GM04504 (cell line): ENCODE measurements around the gene BABAM2.
A peak's percentile ranks its signal among the peaks of the same experiment; 100 is the strongest.
"Not testable (repeated sequence)": the region's sequence is repeated elsewhere in the genome, so short reads cannot be mapped to it uniquely, and the experiment has no call there.

ENCODE experiments used
- DNase-seq: peaks from one replicate; pipeline ENCODE4 v3.0.0-alpha.2; 2012; ENCODE audit warnings: low read depth

Gene BABAM2

DNA sequence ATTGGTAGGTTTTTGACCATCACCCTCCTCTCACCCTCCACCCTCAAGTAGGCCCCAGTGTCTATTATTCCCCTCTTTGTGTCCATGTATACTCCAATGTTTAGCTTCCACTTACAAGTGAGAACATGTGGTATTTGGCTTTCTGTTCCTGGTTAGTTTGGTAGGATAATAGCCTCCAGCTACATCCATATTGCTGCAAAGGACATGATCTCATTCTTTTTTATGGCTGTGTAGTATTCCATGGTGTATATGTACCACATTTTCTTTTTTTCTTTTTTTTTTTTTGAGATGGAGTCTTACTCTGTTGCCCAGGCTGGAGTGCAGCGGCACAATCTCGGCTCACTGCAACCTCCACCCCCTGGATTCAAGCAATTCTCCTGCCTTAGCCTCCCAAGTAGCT is 88.2 kb downstream of the BABAM2 start:
- DNase-seq: not testable (repeated sequence)

DNA sequence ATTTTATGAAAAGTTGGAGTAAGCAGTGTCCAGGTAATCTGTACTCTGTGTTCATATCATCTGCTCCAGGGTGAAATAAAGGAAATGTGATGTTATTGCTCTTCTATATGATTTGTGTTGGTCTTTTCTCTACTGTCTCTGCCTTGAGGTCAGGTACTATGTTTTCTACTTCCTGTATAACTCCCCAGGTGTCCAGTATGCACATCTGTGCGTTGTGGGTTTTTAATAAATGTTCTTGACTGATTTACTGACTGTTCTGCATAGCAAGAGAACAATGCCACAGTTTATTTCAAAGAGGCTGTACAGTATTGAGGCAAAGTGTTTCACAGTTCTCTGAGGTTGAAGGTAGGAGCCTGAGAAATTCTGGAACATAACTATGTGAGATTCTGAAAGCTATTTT is 89.7 kb downstream of the BABAM2 start:
- no peak for DNase-seq

DNA sequence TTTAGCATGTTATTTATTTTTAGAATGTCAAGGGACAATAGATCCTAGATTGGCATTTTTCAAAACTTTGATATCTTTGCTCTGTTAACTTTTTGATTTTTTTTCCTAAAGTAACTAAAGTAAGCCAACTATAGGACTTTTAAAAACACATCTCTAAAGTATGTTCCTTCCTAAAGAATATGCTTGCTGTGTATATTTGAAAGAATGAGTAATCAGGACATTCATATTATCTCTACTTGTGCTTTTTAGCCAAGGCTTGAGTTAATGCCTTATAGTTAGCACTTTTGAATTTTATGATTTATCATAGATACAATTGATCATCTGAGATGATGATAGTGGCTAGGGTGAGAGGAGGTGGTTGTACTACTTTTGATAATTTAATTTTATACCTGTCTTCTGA is 93.6 kb downstream of the BABAM2 start:
- DNase-seq: no peak

DNA sequence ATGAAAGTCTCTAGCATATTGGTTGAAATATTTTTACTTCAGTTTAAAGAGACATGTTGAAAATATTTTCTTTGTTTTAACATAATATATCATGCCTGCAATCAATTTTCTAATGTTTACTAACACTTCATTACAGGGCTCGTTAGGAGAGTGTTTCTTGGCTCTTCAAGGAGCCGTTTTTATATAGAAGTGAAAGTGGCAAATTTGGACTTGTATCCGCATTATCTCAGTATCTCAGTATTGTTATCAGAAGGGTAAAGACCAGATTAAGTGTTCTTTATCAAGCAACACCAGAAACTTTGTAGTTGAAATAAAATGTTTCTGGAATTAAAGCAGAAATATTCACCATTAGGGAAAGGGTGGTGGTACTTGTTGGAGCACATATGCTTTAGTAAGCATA is 97.8 kb downstream of the BABAM2 start:
- DNase-seq: no peak

DNA sequence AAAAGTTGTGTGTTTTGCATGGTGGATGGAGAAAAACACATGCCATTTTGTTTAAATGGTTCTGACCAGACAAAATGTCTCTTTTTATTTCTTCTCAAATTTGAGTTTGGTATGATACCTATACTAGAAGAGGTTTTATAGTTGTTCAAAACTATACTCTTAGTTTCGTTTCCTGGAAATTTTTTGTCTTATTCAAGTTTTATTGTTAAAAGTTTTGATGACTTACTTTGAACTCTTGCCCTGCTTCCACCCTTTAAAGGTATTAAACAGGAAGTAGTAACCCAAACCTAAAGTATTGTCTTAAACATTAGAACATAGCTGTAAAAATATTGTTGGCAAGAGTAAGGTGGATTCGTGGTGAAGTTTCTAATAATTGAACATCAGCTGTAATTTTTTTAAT is 98.2 kb downstream of the BABAM2 start:
- no peak for DNase-seq

DNA sequence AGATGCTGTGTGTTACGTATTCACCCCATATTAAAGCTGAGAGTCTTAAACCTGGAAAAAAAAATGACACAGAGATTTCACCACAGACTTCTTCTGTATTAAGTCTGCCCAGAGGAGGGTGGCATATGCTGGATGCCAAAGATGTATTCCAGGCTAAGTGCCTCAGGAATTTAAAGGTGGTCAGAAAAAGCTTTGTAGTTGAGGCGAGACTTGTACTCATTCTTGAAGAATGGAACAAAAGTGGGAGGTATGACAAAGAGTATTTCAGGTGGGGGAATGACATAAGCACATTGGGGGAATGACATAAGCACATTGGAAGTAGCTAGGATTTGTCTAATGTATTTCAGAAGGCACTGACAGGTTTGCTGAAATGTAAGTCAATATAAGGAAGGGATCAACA is 98.6 kb downstream of the BABAM2 start:
- no peak for DNase-seq

DNA sequence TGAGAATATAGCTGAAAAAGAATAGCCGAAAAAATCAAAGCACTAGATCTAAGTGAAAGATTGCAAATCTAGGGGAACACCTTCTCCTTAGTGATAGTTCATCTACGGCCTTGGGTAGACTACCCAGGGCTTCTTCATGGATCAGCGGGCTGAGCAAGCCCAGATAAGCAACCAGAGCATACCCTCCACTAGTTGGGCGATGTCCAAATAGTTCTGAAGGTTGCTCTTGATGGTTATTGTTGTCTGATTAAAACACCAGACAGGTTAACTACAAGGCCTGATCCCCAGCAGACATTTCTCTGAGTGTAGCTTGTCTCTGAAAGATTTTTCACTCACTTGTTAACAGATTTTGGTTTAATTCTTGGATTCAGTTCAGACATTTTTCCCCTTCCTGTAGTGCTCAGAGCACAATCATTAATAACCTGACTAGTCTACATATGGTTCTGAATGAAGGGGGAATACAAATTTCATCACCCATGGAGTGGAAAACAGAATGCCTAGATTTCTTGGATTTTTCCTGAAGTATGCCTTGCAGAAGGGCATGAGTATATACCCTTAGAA is 99.6 kb downstream of the BABAM2 start:
- no peak for DNase-seq

DNA sequence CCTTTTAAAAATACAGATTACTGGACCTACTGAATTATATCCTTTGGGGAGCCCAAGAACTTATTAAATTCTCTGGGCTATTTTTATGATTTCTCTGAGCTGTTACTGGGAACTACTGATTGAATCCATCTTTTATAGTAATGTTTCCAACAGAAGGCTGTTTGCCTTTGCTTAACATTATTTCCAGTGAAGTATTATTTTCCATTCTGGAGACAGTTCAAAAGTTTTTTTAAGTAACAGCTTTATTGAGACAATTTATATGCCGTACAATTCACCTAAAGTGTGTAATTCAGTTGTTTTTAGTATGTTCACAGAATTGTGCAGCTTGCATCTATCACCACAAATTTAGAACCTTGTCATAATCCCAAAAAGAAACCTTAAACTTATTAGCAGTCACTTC is 100.6 kb downstream of the BABAM2 start:
- DNase-seq: no peak

DNA sequence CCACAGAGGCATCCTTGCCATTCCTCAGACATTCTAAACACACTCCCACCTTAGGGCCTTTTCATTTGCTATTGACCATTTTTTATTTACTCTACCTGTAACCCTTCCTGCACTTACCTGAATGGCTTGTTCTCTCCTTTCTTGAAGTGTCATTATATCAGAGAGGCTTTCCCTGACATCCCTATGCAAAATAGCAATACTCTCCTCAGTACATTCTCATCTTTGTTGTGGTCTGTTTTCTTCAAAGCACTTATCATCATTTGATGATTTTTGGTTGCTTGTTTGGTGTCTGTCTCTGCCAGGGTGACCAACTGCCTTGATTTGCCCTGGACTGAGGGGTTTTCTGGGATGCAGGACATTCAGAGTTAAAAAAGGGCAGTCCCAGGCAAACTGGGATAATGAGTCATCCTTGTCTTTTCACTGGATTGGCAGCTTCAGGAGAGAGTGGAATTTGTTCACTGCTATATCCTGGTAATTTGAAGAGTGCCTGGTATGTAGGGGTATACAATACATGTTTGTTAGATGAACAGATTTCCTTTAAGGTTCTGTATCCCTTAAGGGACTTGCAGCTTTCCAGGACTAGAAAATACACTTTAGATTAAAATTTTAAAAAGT is 102.4 kb downstream of the BABAM2 start:
- no peak for DNase-seq

DNA sequence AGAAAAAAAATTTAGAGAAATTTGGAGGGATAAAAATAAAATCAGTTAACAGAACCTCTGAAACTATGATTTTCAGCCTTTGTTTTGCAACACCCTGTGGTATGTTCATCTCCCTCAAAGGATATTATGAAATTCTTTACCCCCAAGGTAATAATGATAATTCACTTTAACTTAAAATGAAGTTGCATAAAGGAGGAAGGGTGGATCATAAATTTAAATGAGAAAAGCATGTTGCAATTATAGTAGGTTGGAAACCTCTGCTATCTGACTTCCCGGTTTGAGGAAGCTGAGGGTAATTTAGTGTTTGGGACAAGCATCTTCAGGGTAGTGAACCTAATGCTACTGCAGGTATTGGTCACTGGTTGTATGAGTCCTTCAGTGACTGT is 102.9 kb downstream of the BABAM2 start:
- DNase-seq: no peak

DNA sequence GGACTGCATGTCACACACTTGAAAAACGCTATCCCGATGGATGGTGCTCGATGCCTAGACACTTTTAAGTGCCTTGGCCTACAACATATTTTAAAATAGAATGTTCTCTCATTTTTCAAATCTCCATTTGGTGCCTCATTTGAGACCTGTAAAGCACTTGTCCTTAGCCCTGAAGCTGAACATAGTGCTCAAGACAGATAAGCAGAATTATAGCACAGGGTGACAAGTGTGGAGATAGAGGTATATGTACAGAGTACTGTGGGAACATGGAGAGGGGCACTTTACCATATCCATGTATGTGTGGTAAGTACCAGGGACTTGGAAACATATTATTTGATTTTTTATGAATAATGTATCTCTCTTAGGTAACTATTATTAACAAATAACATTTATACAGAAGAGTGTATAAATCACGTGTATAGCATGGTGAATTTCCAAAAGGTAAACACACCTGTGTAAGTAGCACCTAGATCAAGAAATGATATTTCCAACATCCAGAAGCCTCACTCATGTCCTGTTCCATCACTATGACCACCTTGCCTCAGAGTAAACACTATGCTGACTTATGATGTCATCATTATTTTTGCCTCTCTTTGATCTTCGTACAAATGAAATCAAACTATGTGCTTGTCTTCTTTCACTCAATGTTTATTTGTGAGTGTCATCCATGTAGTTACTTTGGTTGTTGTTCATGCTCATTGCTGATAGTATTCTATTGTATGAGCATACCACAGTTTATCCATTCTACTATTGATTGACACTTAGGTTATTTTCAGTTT is 103.6 kb downstream of the BABAM2 start:
- DNase-seq: no peak

DNA sequence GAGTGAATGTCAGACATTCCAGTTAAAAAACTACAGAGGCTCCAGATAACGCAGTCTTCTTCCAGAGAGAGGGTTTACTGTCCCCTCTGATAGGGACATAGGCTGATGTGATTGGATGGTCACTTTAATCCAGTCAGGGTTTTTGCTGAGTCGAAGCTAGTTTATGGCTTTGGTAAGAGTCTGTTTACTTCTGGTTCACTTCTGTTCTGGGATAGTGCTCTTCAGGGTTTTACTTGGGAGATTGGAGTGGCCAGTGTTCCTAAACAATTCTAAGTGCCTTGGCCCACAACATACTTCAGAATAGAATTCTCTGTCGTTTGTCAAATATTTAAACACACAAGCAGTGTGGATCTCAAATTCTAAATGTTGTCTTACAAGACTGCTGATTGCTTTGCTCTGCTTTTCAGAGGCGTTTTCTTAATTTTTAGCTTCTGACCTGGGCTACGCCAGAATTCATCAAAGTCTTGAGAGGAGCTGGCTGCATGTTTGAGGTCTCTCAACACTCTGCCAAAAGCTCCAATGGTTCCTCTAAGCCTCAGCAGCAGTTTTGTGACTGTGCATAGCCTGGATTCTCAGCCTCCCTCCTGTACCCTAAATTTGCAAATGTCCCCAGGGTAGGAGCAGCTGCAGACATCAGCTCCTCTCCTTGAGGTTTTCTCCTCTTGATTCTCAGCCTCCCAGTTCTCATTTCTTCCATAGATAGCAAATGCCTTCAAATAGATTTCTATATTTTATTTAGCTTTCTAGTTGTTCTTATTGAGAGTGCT is 105.8 kb downstream of the BABAM2 start:
- no peak for DNase-seq

DNA sequence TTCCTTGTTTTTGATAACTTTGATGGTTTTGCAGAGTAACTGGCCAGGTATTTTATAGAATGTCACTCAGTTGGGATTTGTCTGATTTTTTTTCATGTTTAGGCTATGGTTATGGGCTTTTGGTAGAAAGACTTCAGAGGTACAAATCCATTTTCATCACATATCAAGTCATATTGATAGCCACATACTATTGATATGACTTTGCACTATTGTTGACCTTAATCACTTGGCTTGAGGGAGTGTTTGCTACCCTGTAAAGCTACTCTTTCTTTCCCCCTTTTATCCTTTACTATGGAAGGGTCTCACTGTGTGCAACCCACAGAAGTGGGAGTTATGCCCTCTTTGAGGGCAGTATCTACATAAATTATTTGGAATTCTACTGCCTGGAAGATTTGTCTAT is 109.8 kb downstream of the BABAM2 start:
- no peak for DNase-seq

DNA sequence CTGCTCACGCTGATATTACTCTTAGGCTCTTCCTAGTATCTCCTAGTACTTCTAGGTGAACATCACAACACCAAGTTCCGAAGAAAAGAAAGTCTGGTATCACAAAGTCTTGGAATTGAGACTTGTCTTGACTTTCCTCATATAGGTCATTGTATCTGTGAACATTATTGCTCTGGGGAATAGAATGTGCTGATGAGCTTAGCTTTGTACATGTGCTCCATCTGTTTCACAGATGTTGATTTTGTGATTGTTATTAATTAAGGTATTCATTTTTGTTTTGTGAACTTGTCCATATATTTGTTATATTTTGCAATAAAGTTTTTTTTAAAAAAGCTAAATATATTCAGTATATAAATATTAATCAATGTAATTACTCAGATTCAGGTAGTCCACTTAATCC is 111.7 kb downstream of the BABAM2 start:
- no peak for DNase-seq

DNA sequence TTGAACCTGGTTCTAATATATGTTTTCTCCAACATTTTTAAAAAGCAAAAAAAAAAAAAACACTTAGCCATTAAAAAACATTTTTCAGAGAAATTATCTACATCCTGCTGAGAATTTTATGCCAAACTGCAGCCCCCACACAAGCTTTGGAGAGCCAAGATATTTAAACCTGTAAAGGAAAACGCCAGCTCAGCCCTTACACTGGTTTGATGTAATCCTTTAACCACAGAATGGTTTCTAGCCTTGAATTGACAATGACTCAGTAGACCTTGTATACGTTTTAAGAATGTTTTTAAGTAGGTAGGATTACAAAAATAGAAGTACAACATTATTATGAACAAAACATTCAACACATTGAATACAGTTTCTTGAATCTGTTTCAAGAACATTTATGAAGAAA is 113.6 kb downstream of the BABAM2 start:
- DNase-seq: peak; percentile 26

DNA sequence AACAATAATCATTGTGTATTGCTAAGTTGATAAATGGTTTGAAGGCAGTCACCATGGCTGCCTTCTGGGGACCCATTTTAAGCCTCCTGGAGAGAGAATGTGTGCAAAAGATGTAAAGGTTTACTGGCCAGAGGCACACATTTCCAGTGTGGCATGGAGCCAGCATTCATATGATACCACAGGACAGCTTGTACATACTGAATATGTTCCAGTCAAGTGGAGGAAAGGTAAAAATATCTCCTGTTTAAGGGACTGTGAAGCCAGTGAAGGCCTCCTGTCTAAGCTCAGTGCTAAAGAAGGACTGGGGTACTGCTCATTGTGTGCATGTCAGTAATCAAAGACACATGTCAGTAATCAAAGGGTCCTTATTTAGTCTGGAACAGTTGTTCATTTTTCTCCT is 119.2 kb downstream of the BABAM2 start:
- DNase-seq: no peak

DNA sequence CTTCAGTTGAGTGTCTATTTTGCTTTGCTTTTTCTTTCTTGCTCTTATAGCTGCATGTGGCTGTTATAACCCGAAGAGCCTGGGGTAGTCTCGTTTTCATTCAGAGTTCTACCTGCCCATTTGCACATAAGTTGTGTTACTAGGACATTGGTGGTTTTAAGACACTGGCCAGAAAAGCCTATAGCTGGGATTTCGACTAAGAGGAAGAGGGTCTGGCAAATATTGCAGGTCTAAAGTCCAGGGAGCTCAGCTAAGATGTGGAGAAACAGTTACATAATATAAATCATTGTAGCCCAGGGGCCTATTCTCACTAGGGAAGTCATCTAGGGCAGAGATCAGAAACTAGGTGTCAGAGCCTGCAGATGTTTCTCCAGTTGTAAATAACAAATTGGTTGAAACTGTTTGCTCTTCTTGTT is 120.8 kb downstream of the BABAM2 start:
- DNase-seq: no peak

DNA sequence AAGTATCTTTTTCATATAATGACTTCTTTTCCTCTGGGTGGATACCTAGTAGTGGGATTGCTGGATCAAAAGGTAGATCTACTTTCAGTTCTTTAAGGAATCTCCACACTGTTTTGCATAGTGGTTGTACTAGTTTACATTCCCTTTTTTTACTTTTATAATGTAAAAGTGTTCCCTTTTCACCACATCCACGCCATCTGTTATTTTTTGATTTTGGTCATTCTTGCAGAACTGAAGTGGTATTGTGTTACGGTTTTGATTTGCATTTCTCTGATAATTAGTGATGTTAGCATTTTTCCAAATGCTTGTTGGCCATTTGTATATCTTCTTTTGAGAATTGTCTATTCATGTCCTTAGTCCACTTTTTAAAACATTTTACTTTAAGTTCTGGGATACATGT is 127.9 kb downstream of the BABAM2 start:
- DNase-seq: not testable (repeated sequence)

DNA sequence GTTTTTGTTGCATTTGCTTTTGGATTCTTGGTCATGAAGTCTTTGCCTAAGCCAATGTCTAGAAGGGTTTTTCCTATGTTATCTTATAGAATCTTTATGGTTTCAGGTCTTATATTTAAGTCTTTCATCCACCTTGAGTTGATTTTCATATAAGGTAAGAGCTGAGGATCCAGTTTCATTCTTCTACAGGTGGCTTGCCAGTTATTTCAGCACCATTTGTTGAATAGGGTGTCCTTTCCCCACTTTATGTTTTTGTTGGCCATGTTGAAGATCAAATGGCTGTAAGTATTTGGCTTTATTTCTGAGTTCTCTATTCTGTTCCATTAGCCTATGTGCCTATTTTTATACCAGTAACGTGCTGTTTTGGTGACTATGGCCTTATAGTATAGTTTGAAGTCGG is 129.0 kb downstream of the BABAM2 start:
- not testable (repeated sequence) for DNase-seq

DNA sequence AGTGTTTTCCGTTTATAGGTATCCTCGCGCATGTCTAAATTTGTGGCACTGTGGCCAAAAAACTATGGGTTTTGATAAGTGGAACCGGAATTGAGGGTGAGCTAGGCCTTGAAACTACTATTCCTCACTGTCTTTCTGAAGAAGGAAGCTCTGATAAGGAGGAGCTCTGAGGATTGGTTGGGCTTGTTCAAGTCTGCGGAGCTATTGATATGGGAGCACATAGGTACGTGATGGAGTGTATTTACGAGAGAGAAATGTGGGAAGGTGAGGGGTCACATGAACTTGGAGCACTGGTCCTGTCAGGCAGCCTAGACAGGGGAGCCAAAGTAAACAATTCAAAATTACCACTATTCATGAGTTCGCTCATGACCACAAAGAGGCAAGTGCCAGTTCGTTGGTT is 131.4 kb downstream of the BABAM2 start:
- DNase-seq: no peak

DNA sequence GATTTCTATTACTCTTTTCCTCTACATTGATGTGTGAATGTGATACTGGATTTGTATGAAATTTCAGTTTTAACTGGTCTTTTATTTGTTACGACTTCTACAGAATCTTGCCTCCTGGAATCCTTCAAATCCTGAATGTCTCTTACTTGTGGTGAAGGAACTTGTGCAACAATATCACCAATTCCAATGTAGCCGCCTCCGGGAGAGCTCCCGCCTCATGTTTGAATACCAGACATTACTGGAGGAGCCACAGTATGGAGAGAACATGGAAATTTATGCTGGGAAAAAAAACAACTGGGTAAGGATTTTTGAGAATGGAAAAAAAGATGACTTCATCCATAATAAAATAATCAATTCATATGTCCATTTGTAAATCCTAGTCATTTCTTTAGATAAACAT is 134.6 kb downstream of the BABAM2 start:
- no peak for DNase-seq

DNA sequence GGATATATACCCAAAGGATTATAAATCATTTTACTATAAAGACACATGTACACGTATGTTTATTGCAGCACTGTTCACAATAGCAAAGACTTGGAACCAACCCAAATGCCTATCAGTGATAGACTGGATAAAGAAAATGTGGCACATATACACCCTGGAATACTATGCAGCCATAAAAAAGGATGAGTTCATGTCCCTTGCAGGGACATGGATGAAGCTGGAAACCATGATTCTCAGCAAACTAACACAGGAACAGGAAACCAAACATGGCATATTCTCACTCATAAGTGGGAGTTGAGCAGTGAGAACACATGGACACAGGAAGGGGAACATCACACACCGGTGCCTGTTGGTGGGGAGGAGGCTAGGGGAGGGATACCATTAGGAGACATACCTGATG is 135.7 kb downstream of the BABAM2 start:
- DNase-seq: not testable (repeated sequence)

DNA sequence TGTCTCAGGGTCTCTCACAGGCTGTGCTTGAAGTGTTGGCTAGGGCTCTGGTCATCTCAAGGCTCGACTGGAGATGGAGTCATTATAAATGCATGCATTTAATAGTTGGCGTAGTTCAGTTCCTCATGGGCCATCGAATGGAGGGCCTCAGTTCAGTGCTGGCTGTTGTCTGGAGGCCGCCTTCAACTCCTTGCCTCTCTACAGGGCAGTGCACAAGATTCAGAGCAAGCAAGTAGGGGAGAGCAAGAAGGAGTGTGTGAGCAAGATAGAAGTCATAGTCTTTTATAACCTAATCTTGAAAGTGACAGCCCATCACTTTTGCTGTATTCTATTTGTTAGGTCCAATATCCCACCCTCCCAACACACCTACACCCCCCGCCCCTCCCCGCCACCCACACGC is 137.5 kb downstream of the BABAM2 start:
- DNase-seq: no peak
